NCI-H2171 treated with DMSO at 0.1 percent for 48 hours (cell line): ENCODE data around the gene CREG2.
A peak's percentile ranks its signal among the peaks of the same experiment; 100 is the strongest.
"Not testable (repeated sequence)": the region's sequence is repeated elsewhere in the genome, so short reads cannot be mapped to it uniquely, and the experiment has no call there.

Source experiments
- DNase-seq: peaks from one replicate; lab custom pipeline; 2025; lab: John Stamatoyannopoulos, UW

CREG2 gene

GRCh38 chr2:101342625-101343008, 44.7 kb downstream of the CREG2 start:
- no peak for DNase-seq

GRCh38 chr2:101341901-101342624, 45.2 kb downstream of the CREG2 start:
- peak; percentile 70 for DNase-seq

DNA sequence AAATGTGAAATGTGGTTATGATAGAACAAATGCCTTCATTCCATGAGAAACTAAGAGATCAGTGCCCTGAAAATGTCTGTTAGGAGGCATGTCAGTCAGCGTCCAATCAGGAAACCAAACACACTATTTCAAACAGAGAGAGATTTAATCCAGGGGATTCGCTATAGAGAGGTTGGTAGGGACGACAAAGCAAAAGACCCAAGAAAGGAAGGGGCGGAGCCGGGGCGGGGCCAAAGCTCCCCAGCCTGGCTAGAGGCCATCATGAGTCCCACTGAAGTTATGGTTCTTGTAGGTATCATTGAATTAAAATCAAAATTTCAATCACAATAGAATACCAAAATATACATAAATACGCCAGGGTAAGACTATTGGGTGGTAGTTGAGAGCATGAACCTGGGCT, 45.9 kb downstream of the CREG2 start:
- no peak for DNase-seq

DNA sequence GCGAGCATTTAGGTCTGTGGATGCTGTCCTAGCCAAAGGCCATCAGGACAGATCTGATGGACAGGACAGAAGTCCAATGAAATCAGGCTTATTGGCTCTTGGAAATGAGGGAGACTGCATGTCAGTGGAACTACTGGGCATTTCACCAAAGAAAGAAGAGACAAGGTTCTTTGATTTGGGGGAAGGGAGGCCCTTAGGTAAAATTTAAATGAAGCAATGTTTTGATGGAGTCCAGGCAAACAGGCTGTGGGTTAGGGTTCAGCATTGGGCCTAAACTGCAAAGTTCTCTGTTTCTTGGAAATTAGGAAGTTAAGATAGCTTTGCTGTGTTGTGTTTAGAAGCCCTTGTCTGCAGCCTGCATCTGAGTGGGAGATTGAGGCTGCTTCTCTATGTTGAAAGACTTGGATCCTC, 47.2 kb downstream of the CREG2 start:
- DNase-seq, result no peak

DNA sequence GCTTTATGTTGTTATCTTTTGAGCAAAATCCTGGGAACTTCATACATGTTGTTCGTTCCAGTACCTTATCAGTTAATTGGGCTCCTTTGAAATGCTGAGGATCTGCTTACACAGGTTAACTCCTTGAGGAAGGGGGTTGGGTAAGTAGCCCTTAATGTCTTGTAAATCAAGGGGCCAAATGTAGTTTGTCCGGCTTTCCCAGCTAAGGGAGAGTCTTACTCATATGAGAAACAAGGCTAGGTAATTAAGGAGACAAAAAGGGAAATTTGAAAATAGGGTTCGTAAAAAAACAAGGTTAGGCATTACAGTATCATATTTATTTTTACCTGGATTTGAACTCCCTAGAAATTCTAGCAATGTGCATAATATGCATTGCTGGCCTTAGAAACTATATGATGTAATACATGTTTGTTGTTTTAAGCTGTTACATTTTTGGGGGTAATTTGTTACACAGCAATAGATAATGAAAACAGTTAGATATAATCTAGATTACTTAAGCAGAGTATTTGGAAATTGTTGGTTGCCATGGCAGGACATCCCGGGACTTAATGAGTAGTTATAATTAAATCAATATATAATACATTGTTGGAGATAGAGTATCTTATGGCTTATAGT, 47.9 kb downstream of the CREG2 start:
- no peak for DNase-seq

GRCh38 chr2:101337877-101338276, 49.4 kb downstream of the CREG2 start:
- DNase-seq, result no peak

- DNase-seq, result no peak
Observed at GRCh38 chr2:101332885-101333766, 54.2 kb downstream of the CREG2 start.

DNA sequence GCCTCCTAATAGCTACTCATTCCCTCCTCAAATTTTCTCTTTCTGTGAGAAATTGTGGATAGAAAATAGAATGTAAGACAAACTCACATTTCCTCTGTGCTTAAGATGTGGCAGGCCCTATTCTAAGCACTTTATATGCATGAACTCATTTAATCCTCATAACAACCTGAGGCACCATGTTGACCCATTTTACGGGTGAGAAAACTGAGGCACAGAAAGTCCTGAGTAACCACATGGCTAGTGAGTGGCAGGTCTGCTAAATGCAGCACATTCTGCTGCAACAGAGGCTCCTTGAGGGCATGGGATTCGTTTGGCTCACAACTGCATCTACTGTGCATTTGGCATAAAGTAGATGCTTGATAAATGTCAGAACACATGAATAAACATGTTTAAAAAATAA, 56.1 kb downstream of the CREG2 start:
- no peak for DNase-seq

DNA sequence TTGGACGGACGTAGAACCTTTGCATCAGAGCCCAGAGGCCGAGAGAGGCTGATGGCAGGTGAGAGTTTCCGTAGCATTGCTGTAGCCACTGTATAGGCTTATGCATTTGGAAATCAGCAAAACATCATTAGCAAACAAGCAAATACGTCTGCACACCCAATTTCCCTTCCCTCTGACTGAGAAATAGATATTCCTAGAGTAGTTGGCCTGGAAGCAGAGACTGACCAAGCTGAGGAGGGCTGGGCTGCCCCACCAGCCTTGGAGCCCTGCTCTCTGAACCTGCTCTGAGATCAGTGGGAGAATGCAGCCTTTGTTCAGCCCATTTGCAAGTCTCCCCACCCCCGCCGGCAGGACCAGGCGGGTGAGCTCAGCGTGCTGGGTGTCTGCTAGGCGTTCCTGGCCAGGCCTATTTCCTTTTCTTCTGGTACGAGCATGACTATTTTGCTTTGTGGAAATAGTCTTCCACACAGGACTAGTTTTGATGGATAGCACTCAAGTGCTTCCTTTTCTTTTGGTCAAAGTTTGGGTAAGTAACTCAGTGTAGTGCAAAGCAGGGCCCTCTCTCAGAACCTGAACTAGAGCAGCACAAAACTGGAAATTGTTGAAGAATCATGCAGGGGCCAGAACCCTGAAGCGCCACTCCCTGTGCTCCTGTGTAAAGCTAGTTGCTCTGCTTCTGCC, 56.9 kb downstream of the CREG2 start:
- no peak for DNase-seq

- DNase-seq, result peak; percentile 73
Observed at GRCh38 chr2:101329026-101329425, 58.3 kb downstream of the CREG2 start.

DNA sequence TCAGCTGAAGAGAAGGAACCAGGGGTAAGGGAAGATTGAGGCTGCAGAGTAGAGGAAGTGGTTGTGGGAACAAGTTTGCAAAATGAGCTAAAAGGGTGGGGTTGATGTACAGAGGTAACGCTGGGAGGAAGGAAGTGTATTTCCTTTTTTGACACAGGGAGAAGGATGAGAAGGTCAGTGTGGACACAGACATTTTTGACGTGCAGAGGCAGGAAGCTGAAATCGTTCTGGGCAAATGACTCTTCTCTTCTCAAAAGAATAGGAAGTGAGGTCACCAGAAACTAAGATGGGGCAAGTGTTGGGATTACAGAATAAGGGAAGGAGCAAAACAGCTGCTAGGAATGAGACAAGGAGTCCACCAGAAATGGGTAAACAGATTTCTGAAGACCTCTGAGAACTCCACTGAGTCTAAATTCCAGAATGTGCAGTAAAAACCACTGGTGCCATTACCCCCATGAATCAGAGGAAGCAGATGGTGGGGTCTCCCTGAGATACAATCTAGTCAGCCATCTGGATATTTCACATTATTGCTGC, 58.8 kb downstream of the CREG2 start:
- DNase-seq, result peak; percentile 73

DNA sequence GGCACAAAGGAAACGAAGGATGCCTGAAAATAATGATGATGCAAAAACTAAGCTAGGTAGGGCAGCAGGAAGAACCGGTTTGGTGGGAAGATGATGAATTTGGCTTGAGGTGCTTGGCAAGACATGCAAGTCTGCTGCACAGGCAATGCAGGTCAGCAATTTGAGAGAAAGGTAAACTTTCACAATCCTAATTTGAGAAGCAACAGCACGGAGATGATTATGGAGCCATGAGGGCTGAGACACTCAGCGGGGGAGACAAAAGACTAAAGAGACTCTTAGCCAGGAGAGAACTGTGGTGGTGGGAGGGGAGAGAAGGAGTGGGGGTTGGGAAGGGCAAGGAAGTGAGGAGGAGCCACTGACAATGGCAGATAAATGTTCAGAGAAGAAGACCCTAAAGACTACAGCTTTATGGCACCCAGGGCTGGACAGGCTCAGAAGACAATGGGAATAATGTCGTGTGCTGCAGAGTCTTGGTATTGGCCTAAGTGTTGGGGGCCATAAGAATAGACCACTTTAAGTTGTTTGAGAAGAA, 59.4 kb downstream of the CREG2 start:
- DNase-seq, result no peak

- no peak for DNase-seq
Observed at GRCh38 chr2:101325425-101325824, 61.9 kb downstream of the CREG2 start.

- DNase-seq, result not testable (repeated sequence)
Observed at GRCh38 chr2:101316568-101316967, 70.7 kb downstream of the CREG2 start.

DNA sequence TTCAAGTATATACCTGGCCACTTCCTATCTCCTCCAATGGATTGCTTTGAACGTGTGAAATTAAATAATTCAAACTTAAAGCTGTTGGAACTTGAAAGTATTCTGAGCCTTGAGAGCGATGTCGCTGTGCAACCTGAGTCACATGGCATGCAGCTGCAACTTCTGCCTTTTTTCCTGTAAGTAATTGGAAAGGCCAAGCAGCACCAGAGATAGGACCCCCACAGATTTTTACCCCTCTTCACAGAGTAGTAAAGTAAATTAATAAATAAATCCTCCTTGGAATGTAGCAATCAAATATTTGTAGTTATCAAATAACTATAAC, 75.6 kb downstream of the CREG2 start:
- no peak for DNase-seq

GRCh38 chr2:101310834-101311695, 76.2 kb downstream of the CREG2 start:
- no peak for DNase-seq

- DNase-seq, result no peak
Observed at GRCh38 chr2:101310090-101310833, 77.0 kb downstream of the CREG2 start.

- peak; percentile 90 for DNase-seq
Observed at GRCh38 chr2:101308432-101309210, 78.7 kb downstream of the CREG2 start, which contains the start of gene RNF149. Gene RNF149 (minus strand): TSS chr2:101308701. CDS start chr2:101308588, 113 bp downstream.

- peak; percentile 22 for DNase-seq
Observed at GRCh38 chr2:101307950-101308431, 79.3 kb downstream of the CREG2 start.
